ENCODE results near the gene DAPK1. TPM values are rescaled to one million over a fixed set of nuclear protein-coding genes. Genes with fewer than 3 reads are reported as not detected.

Gene DAPK1
- total and polyA plus RNA-seq, 2 donors (not counting 3 experiments of a cell fraction or from before 2014, with no cell fraction given), result 58.9 to 119 TPM

- no peak for TF ChIP-seq GATA2 (IDR thresholded peaks at IDR 0.05; ENCODE audit: insufficient read depth, insufficient read length, low read depth, low read length)
- no peak for TF ChIP-seq CTCF (IDR thresholded peaks at IDR 0.05; ENCODE audit: extremely low read depth in 1 of 2, insufficient read depth in 1 of 2, low read depth in 1 of 2, low read length in 2 of 2)
- TF ChIP-seq JUN (IDR thresholded peaks at IDR 0.05; ENCODE audit: borderline replicate concordance, insufficient read depth, insufficient read length, low read depth), result no peak
- no peak for TF ChIP-seq POLR2AphosphoS5 (IDR thresholded peaks at IDR 0.05; ENCODE audit: insufficient read depth, low read depth, low read length)
- TF ChIP-seq, protein P1, sequence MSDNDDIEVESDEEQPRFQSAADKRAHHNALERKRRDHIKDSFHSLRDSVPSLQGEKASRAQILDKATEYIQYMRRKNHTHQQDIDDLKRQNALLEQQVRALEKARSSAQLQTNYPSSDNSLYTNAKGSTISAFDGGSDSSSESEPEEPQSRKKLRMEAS (IDR thresholded peaks at IDR 0.05; ENCODE audit: insufficient read depth, insufficient read length), result no peak
- TF ChIP-seq POLR2A (IDR thresholded peaks at IDR 0.05; ENCODE audit: low read depth, low read length), result no peak
- no peak for TF ChIP-seq FOS (IDR thresholded peaks at IDR 0.05; ENCODE audit: borderline replicate concordance, insufficient read depth, low read length)
- no peak for TF ChIP-seq EZH2 (IDR thresholded peaks at IDR 0.05; ENCODE audit: borderline replicate concordance, low read depth, low read length, severe bottlenecking)
- TF ChIP-seq MYC (IDR thresholded peaks at IDR 0.05; ENCODE audit: low read depth, low read length), result no peak
- no peak overlapping the region for H3K27ac ChIP-seq (ENCODE audit: insufficient read depth, low read depth, low read length)
- no peaks in the 10 kb centered on the region for H3K9me3 ChIP-seq (replicated peaks; ENCODE audit: control insufficient read depth, insufficient read depth, low read length)
- H3K4me2 ChIP-seq (ENCODE audit: insufficient read depth, low read length), result no peak overlapping the region
- H3K36me3 ChIP-seq (ENCODE audit: control insufficient read depth in 2 of 2, extremely low read depth in 1 of 2, insufficient read depth in 2 of 2, low read length in 2 of 2), result no peaks in the 10 kb centered on the region
- DNase-seq (ENCODE audit: low read depth, low spot score), result no peak
- BruUV-seq (replicated peaks), result no TSS peak
- no peak for FAIRE-seq
- H3K9ac ChIP-seq (replicated peaks; ENCODE audit: extremely low read depth, insufficient read depth, low read length), result no peak overlapping the region
- H2AFZ ChIP-seq (ENCODE audit: low read depth, low read length), result no peak overlapping the region
- no peaks in the 10 kb centered on the region for H3K27me3 ChIP-seq (ENCODE audit: control insufficient read depth in 2 of 2, insufficient read depth in 2 of 2, low read length in 2 of 2)
- no peaks in the 10 kb centered on the region for H3K4me1 ChIP-seq (ENCODE audit: control insufficient read depth, extremely low read depth, insufficient read depth, low read length)
- H4K20me1 ChIP-seq (replicated peaks; ENCODE audit: control insufficient read depth, extremely low read depth, insufficient read depth, low read length), result no peaks in the 10 kb centered on the region
- no peaks in the 10 kb centered on the region for H3K9me1 ChIP-seq (replicated peaks; ENCODE audit: control insufficient read depth, extremely low read depth, insufficient read depth, low read length)
- ChIA-PET CTCF (interaction anchor here (1.3 to 1.4 kb wide), 2 partner anchors 13 to 124 kb away, joined by 3 to 4 read pairs; no protein-coding TSS in a partner anchor), POLR2A (no interaction called here)
- no peak overlapping the region for H3K4me3 ChIP-seq (replicated peaks in 1 of 3; ENCODE audit: insufficient read depth in 1 of 3, low read depth in 1 of 3, low read length in 3 of 3)
- H3K79me2 ChIP-seq (ENCODE audit: control insufficient read depth, insufficient read depth, low read length), result no peaks in the 10 kb centered on the region
- dilution Hi-C loops (cut with MboI; ENCODE audit: extremely low pct_ligation_motif_present, low sequenced_read_pairs) (no loop called here), intact Hi-C loops (cut with micrococcal nuclease) (no loop called here)
Observed at GRCh38 chr9:87461256-87461655, 36.4 kb upstream of the DAPK1 start.
